ENCODE measurements around the gene ADGRF4. TPM values are rescaled to one million over a fixed set of nuclear protein-coding genes. Genes with fewer than 3 reads are reported as not detected.

ADGRF4 gene
- total and polyA plus RNA-seq, 2 of the 8 experiments (the other 6 are each of a cell fraction or from before 2014, with no cell fraction given) = 0.02 TPM; not detected in 1

DNA sequence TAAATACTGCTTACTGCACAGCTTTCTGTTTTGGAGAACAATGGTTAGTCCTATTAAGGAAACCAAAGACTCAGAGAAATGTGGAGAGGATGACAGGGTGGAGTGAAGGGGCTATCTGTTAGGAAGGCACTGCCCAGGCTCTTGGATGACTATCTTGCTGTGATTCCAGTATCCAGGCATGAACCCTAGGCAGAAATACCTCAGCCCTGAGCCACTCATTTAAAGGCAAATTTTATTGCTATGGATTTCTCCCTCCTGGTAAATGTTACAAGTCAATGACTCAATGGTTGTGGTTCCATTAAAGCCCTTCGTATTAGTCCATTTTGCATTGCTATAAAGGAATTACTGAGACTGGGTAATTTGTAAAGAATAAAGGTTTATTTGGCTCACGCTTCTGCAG lies 25.9 kb downstream of the ADGRF4 start:
- FAIRE-seq = no peak
- no peak overlapping the region for H3K4me2 ChIP-seq (ENCODE audit: insufficient read depth in 1 of 2, low read depth in 2 of 2, low read length in 2 of 2)
- TF ChIP-seq, protein P1, sequence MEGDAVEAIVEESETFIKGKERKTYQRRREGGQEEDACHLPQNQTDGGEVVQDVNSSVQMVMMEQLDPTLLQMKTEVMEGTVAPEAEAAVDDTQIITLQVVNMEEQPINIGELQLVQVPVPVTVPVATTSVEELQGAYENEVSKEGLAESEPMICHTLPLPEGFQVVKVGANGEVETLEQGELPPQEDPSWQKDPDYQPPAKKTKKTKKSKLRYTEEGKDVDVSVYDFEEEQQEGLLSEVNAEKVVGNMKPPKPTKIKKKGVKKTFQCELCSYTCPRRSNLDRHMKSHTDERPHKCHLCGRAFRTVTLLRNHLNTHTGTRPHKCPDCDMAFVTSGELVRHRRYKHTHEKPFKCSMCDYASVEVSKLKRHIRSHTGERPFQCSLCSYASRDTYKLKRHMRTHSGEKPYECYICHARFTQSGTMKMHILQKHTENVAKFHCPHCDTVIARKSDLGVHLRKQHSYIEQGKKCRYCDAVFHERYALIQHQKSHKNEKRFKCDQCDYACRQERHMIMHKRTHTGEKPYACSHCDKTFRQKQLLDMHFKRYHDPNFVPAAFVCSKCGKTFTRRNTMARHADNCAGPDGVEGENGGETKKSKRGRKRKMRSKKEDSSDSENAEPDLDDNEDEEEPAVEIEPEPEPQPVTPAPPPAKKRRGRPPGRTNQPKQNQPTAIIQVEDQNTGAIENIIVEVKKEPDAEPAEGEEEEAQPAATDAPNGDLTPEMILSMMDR (IDR thresholded peaks at IDR 0.05; ENCODE audit: control extremely low read depth in 1 of 3, insufficient read depth in 1 of 3, low read depth in 1 of 3, low read length in 3 of 3) = no peak
- no peak for TF ChIP-seq TAF7 (optimal IDR thresholded peaks at IDR 0.05; ENCODE audit: borderline replicate concordance, low read depth, low read length)
- no peak for TF ChIP-seq SIN3A (conservative IDR thresholded peaks at IDR 0.05 in 1 of 2, IDR thresholded peaks at IDR 0.05 in 1 of 2; ENCODE audit: low read depth in 1 of 2, low read length in 2 of 2)
- TF ChIP-seq TAF1 (IDR thresholded peaks at IDR 0.05; ENCODE audit: low read depth, low read length) = no peak
- TF ChIP-seq POU5F1 (IDR thresholded peaks at IDR 0.05; ENCODE audit: low read depth, low read length) = no peak
- TF ChIP-seq BCL11A (IDR thresholded peaks at IDR 0.05; ENCODE audit: low read depth in 2 of 2, low read length in 2 of 2) = no peak
- no peak for TF ChIP-seq PHF8 (conservative IDR thresholded peaks at IDR 0.05; ENCODE audit: low read depth, low read length)
- TF ChIP-seq RNF2 (IDR thresholded peaks at IDR 0.05; ENCODE audit: borderline replicate concordance, low read depth, low read length, missing control alignments, poor library complexity, severe bottlenecking) = no peak
- no peak for TF ChIP-seq ASH2L (IDR thresholded peaks at IDR 0.05; ENCODE audit: low read length)
- TF ChIP-seq, protein P2, sequence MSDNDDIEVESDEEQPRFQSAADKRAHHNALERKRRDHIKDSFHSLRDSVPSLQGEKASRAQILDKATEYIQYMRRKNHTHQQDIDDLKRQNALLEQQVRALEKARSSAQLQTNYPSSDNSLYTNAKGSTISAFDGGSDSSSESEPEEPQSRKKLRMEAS (IDR thresholded peaks at IDR 0.05) = no peak
- TF ChIP-seq KDM5A (IDR thresholded peaks at IDR 0.05; ENCODE audit: low read length) = no peak

More for the DNA sequence above, 25.9 kb downstream of the ADGRF4 start:
- no peak overlapping the region for H3K9ac ChIP-seq (replicated peaks in 1 of 4; ENCODE audit: extremely low read depth in 1 of 4, low read depth in 3 of 4, low read length in 3 of 4)
- H2BK15ac ChIP-seq (ENCODE audit: low read length) = no peak overlapping the region
- H3K4me1 ChIP-seq (replicated peaks in 1 of 4; ENCODE audit: control insufficient read depth in 3 of 4, insufficient read depth in 4 of 4, low read length in 3 of 4) = no peaks in the 10 kb centered on the region
- H3K14ac ChIP-seq (ENCODE audit: insufficient read length) = no peak overlapping the region
- H3K79me1 ChIP-seq (ENCODE audit: low read depth, low read length) = no peaks in the 10 kb centered on the region
- no peaks in the 10 kb centered on the region for H3K9me3 ChIP-seq (ENCODE audit: insufficient read depth in 2 of 2, low read depth in 1 of 2, low read length in 1 of 2)
- DNase-seq (ENCODE audit: low read depth in 1 of 2, low spot score in 2 of 2) = no peak
- CTCF ChIA-PET (ENCODE audit: partially characterized antibody) = interaction anchor here (1.1 to 4.5 kb wide), 3 partner anchors 10 to 93 kb away, joined by 4 to 20 read pairs (median 7); no protein-coding TSS in a partner anchor
- H3K23ac ChIP-seq (ENCODE audit: insufficient read length) = no peak overlapping the region
- no peaks in the 10 kb centered on the region for H3K27me3 ChIP-seq (replicated peaks in 1 of 4; ENCODE audit: control insufficient read depth in 3 of 4, extremely low read depth in 1 of 4, insufficient read depth in 3 of 4, low read length in 3 of 4)
- H4K20me1 ChIP-seq (replicated peaks in 1 of 2; ENCODE audit: control insufficient read depth in 1 of 2, insufficient read depth in 2 of 2, low read length in 2 of 2) = no peaks in the 10 kb centered on the region
- WGBS, 2 experiments (ENCODE audit: extremely low coverage in 1 of 2, insufficient coverage in 1 of 2, insufficient read length in 1 of 2, insufficient replicate concordance in 2 of 2, low coverage in 1 of 2, low lambda C conversion rate in 2 of 2, missing lambda C conversion rate in 1 of 2) = 98% methylated on average over 2 of the region's 2 CpGs; no CpG with 5 or more reads in 1 of the 2 experiments
- H2AFZ ChIP-seq (ENCODE audit: low read length) = no peak overlapping the region
- H4K8ac ChIP-seq (ENCODE audit: extremely low read depth, insufficient read depth, low read length) = no peak overlapping the region
- H2AK5ac ChIP-seq (ENCODE audit: low read depth, low read length) = no peak overlapping the region
- H3K27ac ChIP-seq (ENCODE audit: low read depth, low read length) = no peak overlapping the region
- H3K36me3 ChIP-seq (ENCODE audit: control insufficient read depth in 2 of 4, insufficient read depth in 4 of 4, low read length in 3 of 4) = no peaks in the 10 kb centered on the region; a peak in 1 of 8 replicates
- no peaks in the 10 kb centered on the region for H3K79me2 ChIP-seq (ENCODE audit: control insufficient read depth in 1 of 2, insufficient read depth in 2 of 2, low read length in 2 of 2)
- no peak overlapping the region for H3K56ac ChIP-seq (replicated peaks; ENCODE audit: insufficient read length, low read depth, low read length)
- no peak overlapping the region for H2BK12ac ChIP-seq (ENCODE audit: low read depth, low read length)
- H2BK120ac ChIP-seq (replicated peaks; ENCODE audit: low read depth, low read length) = no peak overlapping the region
- H4K91ac ChIP-seq (replicated peaks; ENCODE audit: insufficient read length, low read length) = no peak overlapping the region
- H4K5ac ChIP-seq (ENCODE audit: insufficient read length, low read depth, low read length) = no peak overlapping the region
- no peak overlapping the region for H3K4ac ChIP-seq (replicated peaks; ENCODE audit: insufficient read length, low read depth, low read length)
- H2BK5ac ChIP-seq (ENCODE audit: low read depth, low read length) = no peak overlapping the region
- no peak overlapping the region for H3K4me3 ChIP-seq (ENCODE audit: extremely low read depth in 1 of 4, insufficient read depth in 2 of 4, low read depth in 3 of 4, low read length in 4 of 4)
- POLR2A ChIA-PET (ENCODE audit: partially characterized antibody) = interaction anchor here (0.9 to 1.1 kb wide), 2 partner anchors 10 to 247 kb away, joined by 3 to 6 read pairs; partner anchors contain the start of gene CD2AP
- no peak overlapping the region for H2BK20ac ChIP-seq (ENCODE audit: low read length)
- no peaks in the 10 kb centered on the region for H3K23me2 ChIP-seq (ENCODE audit: low read depth, low read length)
- no peak overlapping the region for H3K18ac ChIP-seq (ENCODE audit: extremely low read depth, low read length)

Measured in H1 (cell line).